MCF 10A (cell line): ENCODE measurements around the gene SHKBP1. TPM values are rescaled to one million over a fixed set of nuclear protein-coding genes. Genes with fewer than 3 reads are reported as not detected.

Experiments used
- BruUV-seq: library from RNA; stranded (reverse); fragments of 400-500 nt; replicated peaks from 2 replicates; lab custom pipeline; 2021; lab: Mats Ljungman, UMichigan
- CTCF ChIA-PET: fragments of 300-600 bp; sonication (Branson Sonifier 250); formaldehyde crosslinking; extraction: SDS; loops from one replicate; lab custom pipeline; 2021; ENCODE audit warnings: antibody characterized with exemption, inconsistent platforms; lab: Yijun Ruan, JAX
- POLR2A ChIA-PET: fragments of 300-600, 350-650 bp; sonication (Branson Sonifier 250); formaldehyde crosslinking; extraction: SDS; loops from one replicate; lab custom pipeline; 2020; ENCODE audit warnings: antibody characterized with exemption, inconsistent platforms; lab: Yijun Ruan, JAX
- DNase-seq: peaks from one replicate; pipeline ENCODE4 v3.0.0-alpha.2; 2018; ENCODE audit not compliant: unreplicated experiment
- H3K27ac Mint-ChIP-seq: one replicate; pipeline ENCODE4 v1.8.0; 2022; ENCODE audit warnings: mild to moderate bottlenecking, low read depth, mixed read lengths; ENCODE audit not compliant: unreplicated experiment
- H3K27me3 Mint-ChIP-seq: one replicate; pipeline ENCODE4 v1.8.0; 2022; ENCODE audit warnings: mixed read lengths; ENCODE audit not compliant: insufficient read depth, unreplicated experiment
- H3K36me3 Mint-ChIP-seq: one replicate; pipeline ENCODE4 v1.8.0; 2022; ENCODE audit warnings: mild to moderate bottlenecking, moderate library complexity, mixed read lengths; ENCODE audit not compliant: insufficient read depth, unreplicated experiment
- H3K4me1 Mint-ChIP-seq: one replicate; pipeline ENCODE4 v1.8.0; 2022; ENCODE audit warnings: mixed read lengths; ENCODE audit not compliant: insufficient read depth, unreplicated experiment
- H3K4me3 Mint-ChIP-seq: one replicate; pipeline ENCODE4 v1.8.0; 2022; ENCODE audit warnings: mild to moderate bottlenecking, moderate library complexity, mixed read lengths; ENCODE audit not compliant: unreplicated experiment
- H3K9me3 Mint-ChIP-seq: one replicate; pipeline ENCODE4 v1.8.0; 2022; ENCODE audit warnings: mixed read lengths; ENCODE audit not compliant: unreplicated experiment
- intact Hi-C: fragments of 100-400 bp; cut with micrococcal nuclease; formaldehyde crosslinking; loops from 2 replicates; pipeline ENCODE4 v1.14.1; 2022
- total RNA-seq: library from RNA; stranded (reverse); gene quantifications from 2 replicates; pipeline ENCODE4 v1.2.3, GENCODE V29; 2022
- TF ChIP-seq, protein P1 (sequence below): fragments of 200-600 bp; IDR thresholded peaks from one replicate; pipeline ENCODE4 v1.8.0; 2022; ENCODE audit warnings: antibody characterized with exemption, mild to moderate bottlenecking; ENCODE audit not compliant: unreplicated experiment

The SHKBP1 gene
- total RNA-seq, 1 experiment from 2014 or later: 41.5 TPM

GRCh38 chr19:40640744-40641143 lies 64.1 kb downstream of the SHKBP1 start:
- ChIA-PET CTCF (no interaction called here), POLR2A (no interaction called here)
- no peak for DNase-seq
- Mint-ChIP-seq H3K9me3 (no peaks in the 10 kb centered on the region), H3K27me3 (no peaks in the 10 kb centered on the region), H3K36me3 (no peaks in the 10 kb centered on the region), H3K27ac (no peak overlapping the region), H3K4me3 (no peak overlapping the region), H3K4me1 (peaks cover 3% of the 10 kb centered on the region)
- TF ChIP-seq, protein P1, sequence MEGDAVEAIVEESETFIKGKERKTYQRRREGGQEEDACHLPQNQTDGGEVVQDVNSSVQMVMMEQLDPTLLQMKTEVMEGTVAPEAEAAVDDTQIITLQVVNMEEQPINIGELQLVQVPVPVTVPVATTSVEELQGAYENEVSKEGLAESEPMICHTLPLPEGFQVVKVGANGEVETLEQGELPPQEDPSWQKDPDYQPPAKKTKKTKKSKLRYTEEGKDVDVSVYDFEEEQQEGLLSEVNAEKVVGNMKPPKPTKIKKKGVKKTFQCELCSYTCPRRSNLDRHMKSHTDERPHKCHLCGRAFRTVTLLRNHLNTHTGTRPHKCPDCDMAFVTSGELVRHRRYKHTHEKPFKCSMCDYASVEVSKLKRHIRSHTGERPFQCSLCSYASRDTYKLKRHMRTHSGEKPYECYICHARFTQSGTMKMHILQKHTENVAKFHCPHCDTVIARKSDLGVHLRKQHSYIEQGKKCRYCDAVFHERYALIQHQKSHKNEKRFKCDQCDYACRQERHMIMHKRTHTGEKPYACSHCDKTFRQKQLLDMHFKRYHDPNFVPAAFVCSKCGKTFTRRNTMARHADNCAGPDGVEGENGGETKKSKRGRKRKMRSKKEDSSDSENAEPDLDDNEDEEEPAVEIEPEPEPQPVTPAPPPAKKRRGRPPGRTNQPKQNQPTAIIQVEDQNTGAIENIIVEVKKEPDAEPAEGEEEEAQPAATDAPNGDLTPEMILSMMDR: no peak
- intact Hi-C loops: no loop called here
- BruUV-seq: no TSS peak

Other genes starting within 250 kb of the SHKBP1 start
- gene C19orf47, start 228.5 kb upstream of the SHKBP1 start, total RNA-seq: 14.9 and 16.1 TPM in 2 replicates
- gene PLD3, start 228.2 kb upstream of the SHKBP1 start, total RNA-seq: 98.9 and 130 TPM in 2 replicates
- not detected in 2 replicates for gene HIPK4, start 186.7 kb upstream of the SHKBP1 start, total RNA-seq
- gene PRX, start 163.5 kb upstream of the SHKBP1 start, total RNA-seq: 2.1 and 2.4 TPM in 2 replicates
- 16.2 and 17.9 TPM in 2 replicates for gene SERTAD1, start 150.9 kb upstream of the SHKBP1 start, total RNA-seq
- 23.3 and 29.4 TPM in 2 replicates for gene SERTAD3, start 132.5 kb upstream of the SHKBP1 start, total RNA-seq
- 44.0 and 68.7 TPM in 2 replicates for gene BLVRB, start 111.1 kb upstream of the SHKBP1 start, total RNA-seq
- 0.63 and 1.1 TPM in 2 replicates for gene SPTBN4, start 109.9 kb upstream of the SHKBP1 start, total RNA-seq
- 76.4 and 103 TPM in 2 replicates for gene LTBP4, start 24.5 kb downstream of the SHKBP1 start, total RNA-seq
- gene NUMBL, start 113.8 kb downstream of the SHKBP1 start, total RNA-seq: 18.4 and 21.1 TPM in 2 replicates
- 41.7 and 46.7 TPM in 2 replicates for gene COQ8B, start 140.0 kb downstream of the SHKBP1 start, total RNA-seq
- 27.1 and 33.2 TPM in 2 replicates for gene ITPKC, start 140.2 kb downstream of the SHKBP1 start, total RNA-seq
- 19.3 and 21.2 TPM in 2 replicates for gene ACTMAP, start 173.6 kb downstream of the SHKBP1 start, total RNA-seq
- 108 and 160 TPM in 2 replicates for gene SNRPA, start 174.3 kb downstream of the SHKBP1 start, total RNA-seq
- gene MIA, start 198.6 kb downstream of the SHKBP1 start, total RNA-seq: 0.70 TPM in 1 of 2 replicates, not detected in the other
- 10.1 and 13.2 TPM in 2 replicates for gene RAB4B, start 201.4 kb downstream of the SHKBP1 start, total RNA-seq
- 55.6 and 62.7 TPM in 2 replicates for gene EGLN2, start 222.3 kb downstream of the SHKBP1 start, total RNA-seq